ENCODE results near the gene HCN2. TPM values are rescaled to one million over a fixed set of nuclear protein-coding genes. Genes with fewer than 3 reads are reported as not detected.

HCN2 gene
- not detected for total RNA-seq

- Histone ChIP-seq H3K4me3 (ENCODE audit: low read length in 3 of 3) (no peak within 1 kb of the TSS), H3K9ac (ENCODE audit: low read depth in 1 of 3, low read length in 3 of 3) (no peak within 1 kb of the TSS), H3K9me3 (ENCODE audit: control insufficient read depth in 3 of 3, low read length in 3 of 3) (no peaks in the 10 kb centered on the region), H3K36me3 (ENCODE audit: control insufficient read depth in 3 of 3, insufficient read depth in 3 of 3, low read length in 3 of 3) (no peaks in the 10 kb centered on the region), H3K27ac (ENCODE audit: low read depth, low read length) (no peak within 1 kb of the TSS), H3K4me1 (ENCODE audit: control insufficient read depth in 3 of 3, insufficient read depth in 3 of 3, low read length in 3 of 3) (peaks cover 0 to 3% (median 0%) of the 10 kb centered on the region in 3 donors), H3K27me3 (ENCODE audit: control insufficient read depth in 3 of 3, insufficient read depth in 3 of 3, low read length in 3 of 3) (peaks cover 41 to 52% (median 48%) of the 10 kb centered on the region in 3 donors)
Observed at GRCh38 chr19:589693-590395, at the start of gene HCN2. TSS of gene HCN2 (plus strand) at chr19:589881. CDS start at chr19:589946, 65 bp downstream.

GRCh38 chr19:540867-541637, 48.6 kb upstream of the HCN2 start:
- H3K4me1 ChIP-seq (ENCODE audit: control insufficient read depth in 3 of 3, insufficient read depth in 3 of 3, low read length in 3 of 3) = peaks cover 0 to 18% (median 0%) of the 10 kb centered on the region in 3 donors
- no peak overlapping the region for H3K27ac ChIP-seq (ENCODE audit: low read depth, low read length)
- H3K27me3 ChIP-seq (ENCODE audit: control insufficient read depth in 3 of 3, insufficient read depth in 3 of 3, low read length in 3 of 3) = no peaks in the 10 kb centered on the region
- H3K9me3 ChIP-seq (ENCODE audit: control insufficient read depth in 3 of 3, low read length in 3 of 3) = no peaks in the 10 kb centered on the region
- H3K9ac ChIP-seq (ENCODE audit: low read depth in 1 of 3, low read length in 3 of 3) = no peak overlapping the region
- no peak overlapping the region for H3K4me3 ChIP-seq (ENCODE audit: low read length in 3 of 3)
- peaks cover 30 to 43% (median 36%) of the 10 kb centered on the region in 3 donors for H3K36me3 ChIP-seq (ENCODE audit: control insufficient read depth in 3 of 3, insufficient read depth in 3 of 3, low read length in 3 of 3)

GRCh38 chr19:541699-542098, 48.0 kb upstream of the HCN2 start:
- Histone ChIP-seq H3K4me1 (ENCODE audit: control insufficient read depth in 3 of 3, insufficient read depth in 3 of 3, low read length in 3 of 3) (peaks cover 0 to 18% (median 0%) of the 10 kb centered on the region in 3 donors), H3K36me3 (ENCODE audit: control insufficient read depth in 3 of 3, insufficient read depth in 3 of 3, low read length in 3 of 3) (peaks cover 24 to 36% (median 29%) of the 10 kb centered on the region in 3 donors), H3K27me3 (ENCODE audit: control insufficient read depth in 3 of 3, insufficient read depth in 3 of 3, low read length in 3 of 3) (no peaks in the 10 kb centered on the region), H3K9me3 (ENCODE audit: control insufficient read depth in 3 of 3, low read length in 3 of 3) (no peaks in the 10 kb centered on the region), H3K27ac (ENCODE audit: low read depth, low read length) (no peak overlapping the region), H3K9ac (ENCODE audit: low read depth in 1 of 3, low read length in 3 of 3) (no peak overlapping the region), H3K4me3 (ENCODE audit: low read length in 3 of 3) (no peak overlapping the region)

- no peak overlapping the region for H3K27ac ChIP-seq (ENCODE audit: low read depth, low read length)
- no peak overlapping the region for H3K9ac ChIP-seq (ENCODE audit: low read depth in 1 of 3, low read length in 3 of 3)
- no peak overlapping the region for H3K4me3 ChIP-seq (ENCODE audit: low read length in 3 of 3)
- H3K4me1 ChIP-seq (ENCODE audit: control insufficient read depth in 3 of 3, insufficient read depth in 3 of 3, low read length in 3 of 3) = peaks cover 0 to 18% (median 0%) of the 10 kb centered on the region in 3 donors
- H3K9me3 ChIP-seq (ENCODE audit: control insufficient read depth in 3 of 3, low read length in 3 of 3) = no peaks in the 10 kb centered on the region
- H3K36me3 ChIP-seq (ENCODE audit: control insufficient read depth in 3 of 3, insufficient read depth in 3 of 3, low read length in 3 of 3) = peaks cover 19 to 33% (median 25%) of the 10 kb centered on the region in 3 donors
- no peaks in the 10 kb centered on the region for H3K27me3 ChIP-seq (ENCODE audit: control insufficient read depth in 3 of 3, insufficient read depth in 3 of 3, low read length in 3 of 3)
Observed at GRCh38 chr19:542173-542866, 47.4 kb upstream of the HCN2 start.

GRCh38 chr19:543910-544608, 45.6 kb upstream of the HCN2 start, which contains the start of gene GZMM:
TSS of gene GZMM (plus strand) at chr19:544053. CDS start at chr19:544072, 19 bp downstream.
- H3K27me3 ChIP-seq (ENCODE audit: control insufficient read depth in 3 of 3, insufficient read depth in 3 of 3, low read length in 3 of 3) = peaks cover 3 to 9% (median 5%) of the 10 kb centered on the region in 3 donors
- H3K4me1 ChIP-seq (ENCODE audit: control insufficient read depth in 3 of 3, insufficient read depth in 3 of 3, low read length in 3 of 3) = peaks cover 0 to 5% (median 0%) of the 10 kb centered on the region in 3 donors
- no peak within 1 kb of the TSS for H3K9ac ChIP-seq (ENCODE audit: low read depth in 1 of 3, low read length in 3 of 3)
- H3K36me3 ChIP-seq (ENCODE audit: control insufficient read depth in 3 of 3, insufficient read depth in 3 of 3, low read length in 3 of 3) = peaks cover 12 to 17% (median 17%) of the 10 kb centered on the region in 3 donors
- no peak within 1 kb of the TSS for H3K4me3 ChIP-seq (ENCODE audit: low read length in 3 of 3)
- no peak within 1 kb of the TSS for H3K27ac ChIP-seq (ENCODE audit: low read depth, low read length)
- H3K9me3 ChIP-seq (ENCODE audit: control insufficient read depth in 3 of 3, low read length in 3 of 3) = no peaks in the 10 kb centered on the region

GRCh38 chr19:547117-547516, 42.6 kb upstream of the HCN2 start:
- H3K27me3 ChIP-seq (ENCODE audit: control insufficient read depth in 3 of 3, insufficient read depth in 3 of 3, low read length in 3 of 3) = peaks cover 10 to 14% (median 10%) of the 10 kb centered on the region in 3 donors
- peaks cover 4 to 5% (median 5%) of the 10 kb centered on the region in 3 donors for H3K36me3 ChIP-seq (ENCODE audit: control insufficient read depth in 3 of 3, insufficient read depth in 3 of 3, low read length in 3 of 3)
- no peaks in the 10 kb centered on the region for H3K9me3 ChIP-seq (ENCODE audit: control insufficient read depth in 3 of 3, low read length in 3 of 3)

GRCh38 chr19:547836-548720, 41.6 kb upstream of the HCN2 start:
- Histone ChIP-seq H3K9me3 (ENCODE audit: control insufficient read depth in 3 of 3, low read length in 3 of 3) (no peaks in the 10 kb centered on the region), H3K4me3 (ENCODE audit: low read length in 3 of 3) (no peak overlapping the region), H3K9ac (ENCODE audit: low read depth in 1 of 3, low read length in 3 of 3) (no peak overlapping the region), H3K36me3 (ENCODE audit: control insufficient read depth in 3 of 3, insufficient read depth in 3 of 3, low read length in 3 of 3) (no peaks in the 10 kb centered on the region), H3K27ac (ENCODE audit: low read depth, low read length) (no peak overlapping the region), H3K4me1 (ENCODE audit: control insufficient read depth in 3 of 3, insufficient read depth in 3 of 3, low read length in 3 of 3) (peaks cover 0 to 4% (median 3%) of the 10 kb centered on the region in 3 donors), H3K27me3 (ENCODE audit: control insufficient read depth in 3 of 3, insufficient read depth in 3 of 3, low read length in 3 of 3) (peaks cover 10 to 14% (median 12%) of the 10 kb centered on the region in 3 donors)

More at GRCh38 chr19:547117-547516, 42.6 kb upstream of the HCN2 start:
- Histone ChIP-seq H3K4me1 (ENCODE audit: control insufficient read depth in 3 of 3, insufficient read depth in 3 of 3, low read length in 3 of 3) (peaks cover 0 to 4% (median 3%) of the 10 kb centered on the region in 3 donors), H3K9ac (ENCODE audit: low read depth in 1 of 3, low read length in 3 of 3) (no peak overlapping the region), H3K4me3 (ENCODE audit: low read length in 3 of 3) (no peak overlapping the region), H3K27ac (ENCODE audit: low read depth, low read length) (no peak overlapping the region)

GRCh38 chr19:548886-549830, 40.5 kb upstream of the HCN2 start:
- Histone ChIP-seq H3K4me3 (ENCODE audit: low read length in 3 of 3) (no peak overlapping the region), H3K27me3 (ENCODE audit: control insufficient read depth in 3 of 3, insufficient read depth in 3 of 3, low read length in 3 of 3) (peaks cover 10 to 14% (median 12%) of the 10 kb centered on the region in 3 donors)

More at GRCh38 chr19:548886-549830, 40.5 kb upstream of the HCN2 start:
- H3K4me1 ChIP-seq (ENCODE audit: control insufficient read depth in 3 of 3, insufficient read depth in 3 of 3, low read length in 3 of 3) = peaks cover 0 to 4% (median 3%) of the 10 kb centered on the region in 3 donors
- no peak overlapping the region for H3K27ac ChIP-seq (ENCODE audit: low read depth, low read length)
- no peaks in the 10 kb centered on the region for H3K36me3 ChIP-seq (ENCODE audit: control insufficient read depth in 3 of 3, insufficient read depth in 3 of 3, low read length in 3 of 3)
- no peaks in the 10 kb centered on the region for H3K9me3 ChIP-seq (ENCODE audit: control insufficient read depth in 3 of 3, low read length in 3 of 3)
- no peak overlapping the region for H3K9ac ChIP-seq (ENCODE audit: low read depth in 1 of 3, low read length in 3 of 3)

Data from skeletal muscle tissue (tissue), 4 donors.